ENCODE measurements around the gene PANK1. TPM values are rescaled to one million over a fixed set of nuclear protein-coding genes. Genes with fewer than 3 reads are reported as not detected.
A peak's percentile ranks its signal among the peaks of the same experiment; 100 is the strongest.

The PANK1 gene
- total RNA-seq, 1 experiment from 2014 or later, result 11.2 TPM

- DNase-seq (ENCODE audit: low read depth), result no peak
Measured at GRCh38 chr10:89615824-89616223, 29.2 kb downstream of the PANK1 start.

DNA sequence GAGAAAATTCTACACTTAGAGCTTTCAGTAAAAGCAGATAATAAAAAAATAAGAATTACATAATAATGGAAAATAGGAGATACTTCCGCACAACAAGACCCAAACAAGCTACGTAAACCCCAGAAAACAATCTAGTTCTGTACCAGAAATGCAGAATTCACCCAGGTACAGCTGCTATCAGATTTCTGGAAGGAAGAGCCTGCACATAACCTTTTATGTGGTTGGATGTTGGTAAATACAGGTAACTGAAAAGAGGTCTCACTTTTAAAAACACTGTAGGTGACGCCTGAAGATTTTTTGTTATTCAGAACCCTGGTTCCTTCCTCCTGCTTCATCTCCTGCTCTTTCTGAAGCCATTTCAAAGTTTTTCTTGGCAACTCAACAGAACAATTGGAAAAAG lies 29.9 kb downstream of the PANK1 start:
- no peak for DNase-seq (ENCODE audit: low read depth)

DNA sequence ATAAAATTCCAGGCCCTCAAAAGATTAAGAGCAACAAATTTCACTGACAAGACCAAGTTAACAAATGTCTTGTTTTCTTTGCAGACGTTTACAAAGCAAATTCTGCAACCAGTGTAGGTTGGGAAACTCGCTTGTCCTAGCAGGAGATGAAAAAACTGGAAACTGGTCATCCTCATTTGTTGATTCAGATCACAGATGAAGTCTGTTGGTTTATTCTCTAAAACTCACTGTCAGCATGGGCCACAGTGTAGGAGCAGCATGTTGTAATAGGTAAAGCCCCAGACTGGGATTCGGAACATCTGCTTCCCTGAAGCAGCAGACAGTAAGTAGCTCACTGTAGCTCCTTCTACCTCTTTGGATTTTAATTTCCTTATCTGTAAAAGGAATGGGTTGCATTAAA lies 31.5 kb downstream of the PANK1 start:
- DNase-seq (ENCODE audit: low read depth), result no peak

DNA sequence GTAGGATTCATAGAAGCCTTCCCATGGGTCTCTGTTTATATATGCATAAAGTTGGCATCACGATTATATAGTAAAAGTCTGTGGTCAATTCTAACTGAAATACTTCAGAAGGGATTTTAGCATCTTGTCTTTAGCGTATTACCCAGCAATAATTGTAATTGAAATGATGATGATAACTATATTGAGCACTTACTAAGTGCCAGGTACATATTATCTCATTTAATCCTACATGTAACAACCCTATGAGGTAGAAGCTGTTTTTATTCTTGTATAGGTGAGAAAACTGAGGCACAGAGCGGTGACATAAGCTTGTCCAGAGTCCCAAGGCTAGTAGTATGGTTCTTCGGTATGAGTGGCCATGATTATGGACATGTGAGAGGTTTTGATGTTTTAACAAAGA lies 33.8 kb downstream of the PANK1 start:
- DNase-seq (ENCODE audit: low read depth), result no peak

DNA sequence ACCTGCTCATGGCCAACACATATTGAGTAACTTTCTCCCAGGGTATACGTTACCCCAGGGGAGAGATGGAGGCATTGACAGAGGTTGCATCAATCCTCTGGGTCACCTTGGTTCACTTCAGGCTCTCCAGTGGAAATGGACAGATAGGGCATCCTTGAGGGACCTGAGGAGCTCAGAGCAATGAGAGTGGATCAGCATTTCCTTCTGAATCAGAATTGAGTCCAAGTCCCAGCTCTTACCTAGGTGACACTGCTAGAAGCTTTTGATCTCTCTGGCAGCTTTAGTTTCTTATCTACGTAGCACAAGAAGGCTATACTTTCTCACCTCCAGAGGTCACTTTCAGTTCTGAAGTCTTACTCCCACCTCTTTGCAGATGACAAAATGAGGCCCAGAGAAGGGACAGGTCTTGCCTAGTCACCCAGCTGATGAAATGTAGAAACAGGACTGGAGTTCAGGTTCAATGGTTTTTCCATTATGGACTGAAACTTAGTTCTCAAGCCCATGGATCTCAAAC lies 35.2 kb downstream of the PANK1 start:
- no peak for DNase-seq (ENCODE audit: low read depth)

DNA sequence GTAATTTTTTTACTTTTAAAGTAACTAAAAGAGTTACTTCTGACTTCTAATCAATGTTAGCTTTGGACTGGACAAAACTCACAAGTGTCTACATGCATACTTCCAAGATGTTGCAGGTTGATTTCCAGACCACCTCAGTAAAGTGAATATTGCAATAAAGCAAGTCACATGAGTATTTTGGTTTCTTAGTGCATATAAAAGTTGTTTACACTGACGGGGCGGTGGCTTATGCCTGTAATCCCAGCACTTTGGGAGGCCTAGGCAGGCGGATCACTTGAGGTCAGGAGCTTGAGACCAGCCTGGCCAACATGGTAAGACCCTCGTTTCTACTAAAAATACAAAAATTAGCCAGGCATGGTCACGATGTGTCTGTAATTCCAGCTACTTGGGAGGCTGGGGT lies 40.8 kb downstream of the PANK1 start:
- DNase-seq (ENCODE audit: low read depth), result no peak

GRCh38 chr10:89602919-89603318 lies 42.1 kb downstream of the PANK1 start:
- DNase-seq (ENCODE audit: low read depth), result no peak

- no peak for DNase-seq (ENCODE audit: low read depth)
Measured at GRCh38 chr10:89601728-89602361, 43.2 kb downstream of the PANK1 start.

DNA sequence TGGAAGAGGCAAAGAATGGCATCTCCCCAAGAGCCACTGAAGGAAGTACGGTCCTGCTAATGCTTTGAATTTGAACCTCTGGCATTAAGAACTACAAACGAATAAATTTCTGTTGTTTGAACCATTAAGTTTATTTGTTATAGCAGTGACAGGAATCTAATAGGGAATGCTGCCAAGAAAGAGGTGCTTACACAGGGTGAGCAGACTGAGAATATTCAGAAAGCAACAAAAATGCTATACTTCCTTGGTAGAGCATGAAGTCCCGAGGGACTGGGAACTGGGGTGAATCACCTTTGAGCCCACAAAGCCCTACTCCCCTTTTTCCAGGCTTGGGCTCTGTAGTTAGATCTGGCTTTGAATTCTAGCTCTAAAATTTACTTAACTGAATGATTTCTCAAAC lies 45.0 kb downstream of the PANK1 start:
- no peak for DNase-seq (ENCODE audit: low read depth)

GRCh38 chr10:89593043-89593442 lies 52.0 kb downstream of the PANK1 start:
- no peak for DNase-seq (ENCODE audit: low read depth)

DNA sequence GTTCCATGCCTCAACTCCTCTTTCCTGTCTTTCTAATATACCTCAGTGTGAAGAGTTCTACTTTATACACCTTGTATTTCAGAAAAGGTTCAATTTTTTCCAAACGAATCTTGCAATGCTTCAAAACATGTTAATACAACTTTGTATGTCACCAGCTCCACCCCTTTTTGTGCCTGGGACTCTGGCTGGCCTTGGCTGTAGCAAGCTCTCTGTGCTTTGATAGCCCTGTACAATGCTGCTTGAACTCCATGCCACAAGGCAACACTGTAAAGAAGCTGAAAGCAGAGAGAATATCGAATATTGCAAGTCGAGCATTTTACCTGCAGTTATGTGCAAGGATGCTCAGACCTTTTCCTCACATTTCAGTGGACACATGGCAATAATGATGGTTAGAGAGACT lies 52.5 kb downstream of the PANK1 start:
- no peak for DNase-seq (ENCODE audit: low read depth)

DNA sequence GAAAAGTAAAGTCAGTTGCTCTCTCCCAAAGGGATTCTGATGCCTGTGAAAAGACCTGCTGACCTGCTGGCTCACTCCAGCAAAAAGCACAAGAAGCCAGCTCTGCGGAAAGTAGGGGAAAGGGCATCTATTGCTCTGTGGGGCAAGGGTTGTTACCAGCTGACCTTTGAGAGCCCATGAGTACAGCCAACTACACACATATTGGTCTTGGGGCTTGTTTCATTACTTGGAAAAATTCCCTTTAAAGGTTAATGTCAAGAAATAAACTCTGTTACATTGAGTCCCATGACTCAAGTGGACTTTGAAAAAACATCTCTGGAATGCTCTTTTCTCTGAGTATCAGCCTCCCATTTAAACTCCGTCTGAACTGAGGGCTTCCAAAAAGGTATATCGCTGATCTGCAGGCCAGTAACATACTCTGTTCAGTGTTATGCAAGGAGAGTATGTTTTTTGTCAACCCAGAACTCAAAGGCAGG lies 53.2 kb downstream of the PANK1 start:
- no peak for DNase-seq (ENCODE audit: low read depth)

- DNase-seq (ENCODE audit: low read depth), result no peak
Measured at GRCh38 chr10:89591111-89591795, 53.8 kb downstream of the PANK1 start.

DNA sequence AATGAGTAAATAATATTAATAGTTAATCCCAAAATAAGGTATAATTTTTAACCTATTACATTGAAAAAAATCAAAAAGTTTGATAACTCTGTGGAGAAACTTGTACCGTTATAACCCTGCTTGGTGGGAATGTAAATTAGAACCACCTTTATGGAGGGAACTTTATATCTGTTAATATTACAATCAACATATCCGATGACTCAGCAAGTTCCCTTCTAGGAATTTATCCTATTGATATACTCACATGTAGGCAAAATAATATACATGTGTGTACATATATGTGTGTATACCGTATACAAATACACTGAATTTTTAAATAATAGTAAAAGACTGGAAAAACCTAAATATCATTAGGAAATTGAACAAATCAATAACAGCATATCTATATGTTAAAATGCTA lies 54.7 kb downstream of the PANK1 start:
- no peak for DNase-seq (ENCODE audit: low read depth)

- DNase-seq (ENCODE audit: low read depth), result no peak
Measured at GRCh38 chr10:89589101-89589720, 55.8 kb downstream of the PANK1 start.

GRCh38 chr10:89588671-89589070 lies 56.4 kb downstream of the PANK1 start:
- DNase-seq (ENCODE audit: low read depth), result no peak

DNA sequence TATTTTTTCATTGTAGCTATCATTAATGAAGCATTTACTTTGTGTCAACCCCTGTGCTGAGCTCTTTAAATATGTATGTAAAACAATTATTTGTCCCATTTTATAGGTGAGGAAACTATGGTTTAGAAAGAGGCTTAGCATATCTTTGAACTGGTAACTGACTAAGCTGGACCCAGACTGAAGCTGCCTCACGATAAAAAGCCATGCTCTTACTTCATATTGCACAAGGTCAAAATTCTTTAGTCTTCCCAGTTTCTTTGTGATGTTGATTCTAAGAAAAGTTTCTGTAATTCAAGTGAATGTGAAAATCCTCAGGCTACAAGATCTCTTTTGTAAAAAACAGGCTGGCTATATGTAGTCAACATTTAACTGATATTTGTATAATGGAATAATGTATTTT lies 63.0 kb downstream of the PANK1 start:
- DNase-seq (ENCODE audit: low read depth), result no peak

DNA sequence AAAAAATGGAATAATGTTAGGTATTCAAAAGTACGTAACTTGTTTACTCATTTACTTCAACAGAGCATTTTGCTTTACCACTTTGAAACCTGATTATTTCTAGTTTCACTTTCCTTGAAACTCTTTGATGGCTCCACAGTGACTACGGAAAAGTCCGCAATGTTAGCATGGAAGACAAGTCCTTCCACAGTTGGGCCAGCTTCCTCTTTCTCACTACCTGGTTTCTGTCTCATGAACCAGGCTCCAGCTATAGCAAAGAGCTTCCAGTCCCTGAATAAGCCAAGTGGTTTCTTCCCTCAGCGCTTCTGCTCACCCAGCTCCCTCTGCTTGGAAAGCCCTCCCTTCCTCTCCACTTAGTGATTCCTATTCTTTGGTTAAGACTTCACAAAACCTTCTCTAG lies 64.8 kb downstream of the PANK1 start:
- DNase-seq (ENCODE audit: low read depth), result no peak

DNA sequence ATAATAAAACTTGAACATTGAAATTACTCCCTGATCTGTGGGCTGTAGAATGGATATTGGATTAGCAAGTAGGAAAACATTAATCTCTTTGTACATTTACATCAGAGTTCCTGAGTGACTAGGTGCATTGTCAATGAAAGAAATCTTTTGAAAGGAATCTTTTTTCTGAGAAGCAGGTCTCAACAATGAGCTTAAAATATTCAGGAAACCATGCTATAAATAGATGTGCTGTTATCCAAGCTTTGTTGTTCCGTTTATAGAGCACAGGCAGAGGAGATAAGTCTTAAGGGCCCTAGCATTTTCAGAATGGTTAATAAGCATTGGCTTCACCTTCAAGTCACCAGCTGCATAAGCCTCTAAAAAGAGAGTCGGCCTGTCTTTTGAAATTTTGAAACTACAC lies 68.3 kb downstream of the PANK1 start:
- DNase-seq (ENCODE audit: low read depth), result no peak

DNA sequence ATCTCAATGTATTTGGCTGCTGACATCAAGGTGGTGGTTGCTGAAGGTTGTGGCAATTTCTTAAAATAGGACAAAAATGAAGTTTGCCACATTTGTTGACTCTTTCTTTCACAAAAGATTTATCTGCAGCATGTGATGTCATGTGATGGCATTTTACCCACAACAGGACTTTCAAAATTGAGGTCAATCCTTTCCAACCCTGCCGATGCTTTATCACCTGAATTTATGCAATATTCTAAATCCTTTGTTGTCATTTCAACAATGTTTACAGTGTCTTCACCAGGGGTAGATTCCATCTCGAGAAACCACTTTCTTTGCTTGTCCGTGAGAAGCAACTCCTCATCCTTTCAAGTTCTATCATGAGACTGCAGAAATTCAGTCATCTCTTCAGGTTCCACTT lies 69.0 kb downstream of the PANK1 start:
- DNase-seq (ENCODE audit: low read depth), result no peak

DNA sequence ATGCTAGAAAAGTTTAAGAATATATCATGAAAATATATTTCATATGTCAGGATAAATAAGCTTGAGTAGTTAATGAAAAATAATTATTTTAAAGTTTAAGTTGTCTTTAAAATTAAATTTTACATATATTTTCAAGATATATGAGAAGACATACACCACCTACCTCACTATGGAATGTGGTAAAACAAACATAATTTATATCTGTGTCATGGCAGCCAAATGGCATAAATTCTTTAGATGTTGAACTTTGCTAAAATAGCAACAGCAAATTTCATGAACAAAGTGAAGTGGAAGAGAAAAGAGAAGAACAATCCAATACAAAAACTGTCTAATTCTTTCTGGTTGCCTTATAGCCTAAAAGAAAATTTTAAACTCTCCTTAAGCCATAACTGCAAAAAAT lies 70.0 kb downstream of the PANK1 start:
- no peak for DNase-seq (ENCODE audit: low read depth)

- DNase-seq (ENCODE audit: low read depth), result peak; percentile 9
Measured at GRCh38 chr10:89574368-89574767, 70.7 kb downstream of the PANK1 start.
